NCI-H510A treated with DMSO at 0.1 percent for 48 hours (cell line): ENCODE results near the gene PMM2.
"Not testable (repeated sequence)": the region's sequence is repeated elsewhere in the genome, so short reads cannot be mapped to it uniquely, and the experiment has no call there.

Experiments
- DNase-seq: peaks from one replicate; lab custom pipeline; 2025; lab: John Stamatoyannopoulos, UW

Gene PMM2

DNA sequence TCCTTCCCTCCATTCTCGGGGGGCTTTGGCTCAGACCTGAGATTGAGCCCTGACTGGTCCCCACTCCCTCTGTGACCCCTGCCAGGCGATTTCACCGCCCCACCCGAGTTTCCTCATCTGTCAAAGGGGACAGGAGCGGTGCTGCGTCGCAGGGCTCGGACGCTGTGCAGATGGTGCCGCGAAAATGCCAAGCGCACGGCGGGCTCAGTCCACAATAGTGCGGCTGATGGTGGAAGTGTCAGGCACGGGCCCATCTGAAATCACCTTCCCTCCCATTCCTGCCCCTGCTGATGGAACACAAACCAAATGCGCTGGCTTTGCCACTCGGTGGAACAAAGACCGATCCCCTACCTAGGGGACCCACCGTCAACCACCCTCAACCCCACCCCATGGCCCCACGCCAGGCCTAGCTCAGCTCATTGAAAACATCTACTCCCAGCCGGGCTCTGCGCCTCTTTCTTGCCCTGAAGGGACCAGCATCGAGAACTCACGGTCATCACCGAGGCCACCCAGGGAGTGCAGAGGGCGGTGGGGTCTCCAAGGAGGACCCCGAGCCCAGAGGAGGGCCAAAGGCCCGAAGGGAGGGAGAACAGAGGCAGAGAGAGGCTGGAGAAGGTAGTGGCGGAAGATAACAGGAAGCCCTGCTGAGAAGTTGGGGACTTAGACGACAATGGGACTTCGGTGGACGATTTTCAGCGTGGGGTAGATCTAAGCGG, 69.7 kb downstream of the PMM2 start:
- no peak for DNase-seq

DNA sequence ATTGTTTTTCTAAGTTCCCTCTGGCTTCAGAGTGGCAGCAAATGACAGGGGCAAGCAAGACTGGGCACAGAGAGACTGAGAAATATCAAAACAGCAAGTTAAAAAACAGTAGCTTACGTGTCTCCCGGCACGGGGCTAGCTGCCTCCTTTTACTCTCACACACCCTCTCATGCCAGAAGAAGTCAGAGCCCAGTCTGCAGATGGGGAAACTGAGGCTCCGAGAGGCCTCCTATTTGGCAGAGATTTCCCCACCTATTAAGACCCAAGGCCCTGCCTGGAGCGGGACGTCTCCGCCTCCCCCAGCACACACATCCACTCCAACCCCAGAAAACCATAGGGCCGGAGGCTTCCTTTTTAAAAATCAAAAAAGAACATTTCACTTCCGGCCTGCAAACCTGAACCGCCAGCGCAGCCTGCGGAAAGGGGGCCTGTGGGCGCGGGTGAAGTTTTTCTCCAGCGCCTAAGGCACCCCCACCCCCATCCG, 70.3 kb downstream of the PMM2 start:
- DNase-seq = no peak

DNA sequence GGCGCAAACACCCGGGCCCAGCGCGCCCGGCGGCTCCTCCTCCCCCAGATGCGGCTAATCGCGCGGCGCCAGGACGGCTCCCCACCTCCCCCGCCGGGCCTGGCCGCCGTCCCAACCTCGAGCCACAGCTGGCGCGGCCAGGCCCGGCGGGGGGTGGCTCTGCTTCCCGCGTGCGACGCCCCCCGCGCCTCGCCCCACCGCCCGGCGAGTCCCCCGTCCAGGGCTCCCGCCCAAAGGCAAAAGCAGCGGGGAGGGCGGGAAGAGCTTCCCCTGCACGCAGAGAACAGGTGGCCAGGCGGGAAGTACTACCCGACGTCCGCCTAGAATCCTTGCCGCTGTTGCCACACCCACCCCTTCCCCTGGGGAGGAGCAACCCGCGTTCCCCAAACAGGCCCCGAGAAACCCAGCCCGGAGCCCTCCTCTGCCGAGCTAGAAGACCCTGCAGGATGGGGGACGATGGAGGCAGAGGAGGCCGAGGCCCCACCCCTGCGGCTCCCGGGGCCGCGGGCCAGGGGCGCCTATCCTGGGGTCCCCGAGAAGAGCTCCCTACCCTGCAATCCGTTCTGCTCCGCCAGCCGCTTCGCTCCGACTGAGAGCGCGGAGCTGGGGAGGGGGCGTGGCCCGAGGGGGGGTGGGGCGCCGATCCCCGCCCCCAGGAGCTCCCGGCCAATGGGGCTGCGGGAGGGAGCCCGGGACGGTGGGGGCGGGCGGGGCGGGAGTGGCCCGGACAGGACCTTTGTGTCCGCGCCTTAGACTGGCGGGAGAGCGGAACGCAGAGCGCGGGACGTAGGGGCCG, 71.0 kb downstream of the PMM2 start, which contains the start of gene CARHSP1:
CARHSP1 (minus strand) TSS at position 591 of the 796 bp plus-strand sequence. CDS start 9,678 bp downstream, outside the sequence.
- peak; percentile 73 for DNase-seq

DNA sequence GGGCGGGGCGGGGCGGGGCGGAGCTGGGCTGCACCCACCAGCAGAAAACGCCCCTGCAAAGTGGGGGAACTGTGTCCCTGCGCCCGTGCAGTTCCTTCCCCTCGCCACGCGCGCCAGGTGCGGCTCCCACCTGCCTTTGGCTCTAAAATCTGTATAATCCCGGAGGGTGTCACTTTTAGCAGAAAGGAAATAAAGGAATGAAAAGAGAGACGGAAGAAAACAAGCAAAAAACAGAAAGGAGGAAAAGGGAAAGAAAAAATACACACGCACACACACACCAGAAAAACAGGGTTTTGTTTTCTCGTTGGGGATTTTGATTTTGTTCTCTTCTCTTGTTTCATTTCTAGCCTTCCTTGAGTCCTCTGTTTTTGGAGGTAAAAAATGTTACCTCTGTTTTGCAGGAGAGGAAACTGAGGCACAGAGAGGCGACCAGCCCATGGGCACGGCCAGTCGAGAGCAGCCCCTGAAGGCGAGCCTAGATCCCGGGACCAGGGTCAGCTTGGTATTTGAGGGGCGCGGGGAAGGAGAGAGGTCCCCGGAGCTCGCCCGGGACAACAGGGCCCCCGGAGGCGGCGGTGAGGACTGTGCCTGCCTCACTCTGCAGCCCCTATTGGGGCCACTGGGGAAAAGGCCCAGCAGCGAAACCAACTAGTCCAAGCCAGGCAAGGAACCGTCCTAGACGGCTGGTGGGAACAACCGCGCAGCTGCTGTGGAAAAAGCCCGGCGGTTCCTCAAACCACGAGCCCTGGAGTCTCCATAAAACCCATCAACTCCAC, 71.8 kb downstream of the PMM2 start:
- no peak for DNase-seq

DNA sequence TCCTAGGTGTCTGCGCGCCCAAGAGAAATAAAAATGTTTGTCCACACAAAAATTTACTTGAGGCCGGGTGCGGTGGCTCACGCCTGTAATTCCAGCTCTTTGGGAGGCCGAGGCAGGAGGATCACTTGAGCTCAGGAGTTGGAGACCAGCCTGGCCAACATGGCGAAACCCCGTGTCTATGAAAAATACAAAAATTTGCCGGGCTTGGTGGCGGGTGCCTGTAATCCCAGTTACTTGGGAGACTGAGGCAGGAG, 72.3 kb downstream of the PMM2 start:
- DNase-seq = not testable (repeated sequence)

DNA sequence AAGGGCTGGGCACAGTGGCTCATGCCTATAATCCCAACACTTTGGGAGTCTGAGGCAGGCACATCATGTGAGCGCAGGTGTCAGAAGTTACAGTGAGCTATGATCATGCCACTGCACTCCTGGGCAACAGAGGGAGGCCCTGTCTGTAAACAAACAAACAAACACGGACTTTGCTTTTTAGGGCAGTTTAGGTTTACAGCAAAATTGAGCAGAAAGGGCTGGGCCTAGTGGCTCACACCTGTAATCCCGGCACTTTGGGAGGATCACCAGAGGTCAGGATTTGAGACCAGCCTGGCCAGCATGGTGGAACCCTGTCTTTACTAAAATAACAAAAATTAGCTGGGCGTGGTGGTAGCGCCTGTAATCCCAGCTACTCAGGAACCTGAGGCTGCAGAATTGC, 74.4 kb downstream of the PMM2 start:
- no peak for DNase-seq

DNA sequence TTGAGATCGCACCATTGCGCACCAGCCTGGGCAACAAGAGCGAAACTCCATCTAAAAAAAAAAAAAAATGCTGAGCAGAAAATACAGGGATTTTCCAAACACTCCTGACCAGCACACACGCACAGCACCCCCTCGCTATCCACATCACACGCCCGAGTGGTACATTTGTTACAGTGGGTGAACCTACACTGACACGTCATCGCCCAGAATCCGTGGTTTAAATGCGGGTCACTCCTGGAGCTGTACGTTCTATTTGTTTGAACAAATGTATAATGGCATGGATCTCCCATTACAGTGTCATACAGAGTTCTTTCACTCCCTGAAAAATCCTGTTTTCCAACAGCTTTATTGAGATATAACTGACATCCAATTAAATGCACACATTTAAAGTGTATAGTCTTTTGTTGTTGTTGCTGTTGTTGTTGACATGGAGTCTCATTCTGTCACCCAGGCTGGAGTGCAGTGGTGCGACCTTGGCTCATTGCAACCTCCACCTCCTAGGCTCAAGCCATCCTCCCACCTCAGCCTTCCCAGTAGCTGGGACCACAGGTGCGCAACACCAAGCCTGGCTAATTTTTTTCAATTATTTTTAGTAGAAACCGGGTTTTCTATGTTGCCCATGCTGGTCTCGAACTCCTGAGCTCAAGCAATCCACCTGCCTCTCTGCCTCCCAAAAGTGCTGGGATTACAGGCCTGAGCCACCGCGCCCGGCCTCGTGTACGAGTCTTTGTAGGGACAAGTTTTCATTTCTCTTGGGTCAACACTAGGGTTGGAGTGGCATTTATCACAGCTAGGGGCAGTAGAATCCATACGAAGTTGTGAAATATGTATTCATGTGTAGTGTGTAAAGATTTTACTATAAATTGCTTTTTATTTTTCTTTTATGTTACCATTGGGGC, 75.6 kb downstream of the PMM2 start:
- no peak for DNase-seq

DNA sequence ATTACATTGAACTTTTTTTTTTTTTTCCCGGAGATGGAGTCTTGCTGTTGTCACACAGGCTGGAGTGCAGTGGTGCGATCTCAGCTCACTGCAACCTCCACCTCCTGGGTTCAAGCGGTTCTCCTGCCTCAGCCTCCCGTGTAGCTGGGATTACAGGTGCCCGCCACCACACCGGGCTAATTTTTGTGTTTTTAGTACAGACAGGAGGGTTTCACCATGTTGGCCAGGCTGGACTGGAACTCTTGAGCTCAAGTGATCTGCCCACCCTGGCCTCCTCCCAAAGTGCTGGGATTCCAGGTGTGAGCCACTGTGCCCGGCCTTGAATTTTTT, 76.2 kb downstream of the PMM2 start:
- DNase-seq = not testable (repeated sequence)

DNA sequence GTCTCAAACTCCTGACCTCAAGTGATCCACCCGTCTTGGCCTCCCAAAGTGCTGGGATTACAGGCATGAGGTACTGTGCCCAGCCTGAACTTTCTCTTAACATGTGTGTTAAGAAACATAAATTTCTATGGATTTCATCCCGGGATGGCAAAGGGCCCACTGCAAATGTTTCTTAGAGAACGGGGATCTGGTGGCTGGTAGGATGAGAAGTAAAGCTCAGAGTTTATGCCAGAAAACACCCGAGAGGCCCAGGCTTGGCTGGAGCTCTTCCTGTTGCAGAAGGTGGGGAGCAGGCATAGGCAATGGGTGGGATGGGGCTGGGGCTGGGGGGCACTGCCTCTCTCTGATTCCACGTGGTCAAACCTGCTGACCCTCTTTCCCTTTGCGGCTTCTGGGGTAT, 76.7 kb downstream of the PMM2 start:
- DNase-seq = no peak

DNA sequence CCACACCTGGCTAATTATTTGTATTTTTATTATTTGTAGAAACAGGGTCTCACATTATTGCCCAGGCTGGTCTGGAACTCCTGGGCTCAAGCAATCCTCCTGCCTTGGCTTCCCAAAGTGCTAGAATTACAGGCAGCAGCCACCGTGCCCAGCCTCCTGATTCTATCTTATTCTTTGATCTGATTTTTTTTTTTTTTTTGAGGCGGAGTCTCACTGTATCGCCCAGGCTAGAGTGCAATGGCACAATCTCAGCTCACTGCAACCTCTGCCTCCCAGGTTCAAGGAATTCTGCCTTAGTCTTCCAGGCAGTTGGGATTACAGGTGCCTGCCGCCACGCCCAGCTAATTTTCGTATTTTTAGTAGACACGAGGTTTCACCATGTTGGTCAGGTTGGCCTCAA, 77.7 kb downstream of the PMM2 start:
- not testable (repeated sequence) for DNase-seq

DNA sequence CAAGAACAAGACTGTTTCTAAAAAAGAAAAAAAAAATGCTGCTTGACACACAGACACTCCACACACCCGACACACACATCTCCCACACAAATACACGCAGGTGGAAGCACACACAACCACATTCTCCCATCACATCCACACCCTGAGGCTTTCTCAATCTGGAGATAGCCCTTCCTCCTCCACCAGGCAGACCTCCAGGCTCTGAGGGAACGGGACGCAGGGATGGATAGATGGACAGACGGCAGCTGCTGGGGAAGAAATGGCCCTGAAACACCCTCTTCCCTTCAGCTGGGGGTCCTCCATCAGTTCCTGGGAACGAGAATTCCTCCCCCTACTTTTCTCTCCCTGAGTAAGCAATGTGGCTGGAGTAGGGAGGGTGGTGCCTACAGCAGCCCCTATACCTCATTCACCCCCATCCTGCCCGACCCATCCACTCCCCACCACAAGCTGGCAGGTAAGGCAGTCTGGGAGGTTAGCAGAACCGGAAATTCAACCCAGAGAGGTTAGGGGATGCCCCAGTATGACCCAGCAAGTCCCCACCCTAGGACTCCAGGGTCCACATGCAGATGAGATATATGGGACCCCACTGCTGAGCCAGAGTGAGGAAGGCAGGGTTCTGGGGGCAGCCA, 80.4 kb downstream of the PMM2 start:
- DNase-seq = no peak

DNA sequence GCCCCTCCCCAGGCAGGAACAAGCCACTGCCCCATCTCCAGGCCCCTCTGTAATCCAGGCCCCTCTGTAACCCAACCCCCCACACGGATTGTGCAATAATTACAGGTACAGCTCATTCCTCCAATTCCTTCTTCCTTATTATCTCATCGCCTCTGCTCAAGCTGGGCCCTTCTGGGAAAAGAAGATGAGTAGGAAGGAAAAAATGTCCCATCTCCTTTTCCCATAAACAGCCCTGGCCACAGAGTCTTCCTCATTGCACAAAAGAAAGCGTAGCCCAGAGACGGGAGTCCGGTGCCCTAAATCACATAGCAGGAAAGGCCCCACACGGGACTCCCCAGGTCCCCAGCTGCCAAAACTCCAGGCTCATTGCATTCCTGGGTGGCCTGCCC, 80.9 kb downstream of the PMM2 start:
- DNase-seq = no peak

DNA sequence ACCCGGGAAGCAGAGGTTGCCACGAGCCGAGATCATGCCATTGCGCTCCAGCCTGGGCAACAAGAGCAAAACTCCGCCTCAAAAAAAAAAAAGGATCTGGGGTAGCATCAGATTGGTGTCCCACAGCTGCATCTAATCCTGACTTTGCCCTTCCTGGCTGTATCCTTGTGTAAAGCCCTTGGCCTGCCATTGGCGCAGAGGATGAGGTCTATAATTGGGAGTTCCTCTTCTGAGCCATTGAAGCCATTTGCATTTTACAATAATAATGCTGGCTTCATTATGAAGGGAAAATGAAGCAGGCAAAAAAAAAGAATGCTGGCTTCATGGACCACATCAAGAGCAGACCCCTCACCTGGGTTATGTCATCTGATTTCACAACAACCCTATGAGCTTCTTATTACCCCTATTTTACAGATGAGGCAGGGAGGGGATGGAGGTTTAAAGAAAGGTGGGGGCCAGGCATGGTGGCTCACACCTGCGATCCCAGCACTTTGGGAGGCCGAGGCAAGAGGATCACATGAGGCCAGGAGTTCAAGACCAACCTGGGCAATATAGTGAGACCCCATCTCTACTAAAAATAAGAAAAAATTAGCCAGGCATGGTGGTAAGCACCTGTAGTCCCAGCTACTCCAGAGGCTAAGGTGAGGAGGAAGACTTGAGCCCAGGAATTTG, 83.3 kb downstream of the PMM2 start:
- DNase-seq = no peak

DNA sequence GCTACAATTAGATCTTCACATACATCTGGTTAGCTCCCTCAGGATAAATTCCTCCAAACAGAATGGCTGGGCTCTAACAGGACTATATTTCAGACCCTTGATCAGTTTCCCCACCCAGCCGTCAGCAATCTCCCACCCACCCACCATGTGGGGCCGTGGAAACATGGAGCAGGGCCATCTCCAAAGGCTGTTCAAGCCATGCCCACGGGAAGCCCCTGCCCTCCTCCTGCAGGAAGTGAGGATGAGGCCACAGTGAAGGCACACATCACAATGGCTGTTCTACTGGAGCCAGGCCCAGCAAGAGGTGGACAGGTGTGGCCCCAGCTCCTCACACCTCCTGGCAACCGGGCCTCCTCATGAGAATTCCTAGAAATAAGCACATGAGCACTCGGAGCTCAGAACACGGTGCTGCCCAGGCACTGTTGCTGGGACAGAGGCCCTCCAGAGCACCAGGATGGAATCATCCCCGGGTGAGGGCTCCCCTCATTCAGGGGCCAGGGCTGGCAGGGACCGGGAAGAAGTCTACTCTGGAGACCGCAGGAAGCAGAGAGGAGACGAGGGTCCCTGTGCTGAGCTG, 84.5 kb downstream of the PMM2 start, which contains the start of gene LITAFD:
LITAFD (plus strand) TSS at position 311 of the 577 bp plus-strand sequence. CDS start 2,005 bp downstream, outside the sequence.
- no peak for DNase-seq

DNA sequence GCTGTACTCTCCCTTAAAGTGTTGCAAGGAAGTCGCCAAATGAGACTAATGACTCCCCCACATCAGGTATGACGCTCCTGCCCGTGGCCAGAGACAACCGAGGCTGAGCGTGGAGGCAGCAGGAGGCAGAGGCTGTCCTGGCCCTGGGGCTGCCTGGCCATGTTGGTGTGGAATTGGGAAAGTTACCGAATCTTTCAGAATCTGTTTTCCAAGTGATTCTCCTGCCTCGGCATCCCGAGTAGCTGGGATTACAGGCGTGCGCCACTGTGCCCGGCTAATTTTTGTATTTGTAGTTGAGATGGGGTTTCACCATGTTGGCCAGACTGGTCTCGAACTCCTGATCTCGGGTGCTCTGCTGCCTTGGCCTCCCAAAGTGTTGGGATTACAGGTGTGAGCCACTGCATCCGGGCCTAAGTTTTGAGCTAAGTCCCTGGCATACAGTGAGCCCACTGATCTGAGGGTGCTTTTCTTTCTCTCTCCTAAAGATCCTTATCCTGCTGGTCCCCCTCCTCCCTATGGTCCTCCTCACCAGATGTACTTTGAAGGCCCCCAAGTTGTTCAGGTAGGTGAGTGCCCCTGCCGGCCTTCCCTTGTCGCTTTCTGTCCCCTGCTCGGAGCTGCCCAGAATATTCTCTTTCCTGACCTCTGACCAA, 85.2 kb downstream of the PMM2 start:
- DNase-seq = no peak

DNA sequence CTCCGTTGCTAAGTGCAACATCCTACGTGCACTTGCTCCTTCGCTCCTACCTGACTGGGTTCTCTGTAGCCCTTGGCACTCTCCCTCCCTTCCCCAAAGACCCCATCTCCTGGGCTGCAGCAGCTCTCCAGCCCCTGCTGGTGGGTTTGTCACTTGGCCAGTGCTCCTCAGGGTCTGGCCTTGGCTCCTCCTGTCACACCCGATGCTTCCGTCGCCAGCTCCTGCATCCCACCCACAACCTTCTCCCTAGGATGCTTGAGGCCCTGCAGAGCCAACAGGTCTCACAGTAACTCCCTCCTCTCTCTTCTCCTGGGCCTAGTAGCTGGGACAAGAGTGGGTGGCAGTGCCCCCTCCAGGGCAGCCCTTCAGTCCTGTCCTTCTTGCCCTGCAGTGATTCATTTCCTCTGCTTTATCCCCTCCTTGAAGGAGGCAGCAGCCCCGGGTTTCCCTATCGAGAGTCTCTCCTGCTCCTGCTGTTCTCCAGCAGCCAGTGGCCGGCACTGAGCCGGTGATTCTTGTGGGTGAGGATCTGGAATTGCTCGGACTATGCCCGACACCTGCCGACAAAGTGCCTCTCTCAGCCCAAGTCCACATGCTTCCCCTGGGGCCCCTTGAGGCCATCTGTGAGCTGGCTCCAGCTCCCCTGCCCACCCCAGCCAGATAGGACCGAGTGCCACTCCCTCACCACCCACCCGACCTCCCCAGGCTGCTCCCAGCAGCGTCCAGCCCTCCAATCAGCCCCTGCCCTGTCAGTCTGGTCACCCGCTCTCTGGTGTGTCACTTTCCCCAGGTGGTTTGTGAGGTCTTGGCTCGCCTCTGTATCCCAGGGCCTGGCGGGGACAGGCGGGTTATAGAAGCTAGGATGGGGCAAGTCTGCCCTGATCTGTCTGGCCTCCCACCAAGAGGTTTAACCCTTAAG, 88.3 kb downstream of the PMM2 start:
- DNase-seq = no peak

DNA sequence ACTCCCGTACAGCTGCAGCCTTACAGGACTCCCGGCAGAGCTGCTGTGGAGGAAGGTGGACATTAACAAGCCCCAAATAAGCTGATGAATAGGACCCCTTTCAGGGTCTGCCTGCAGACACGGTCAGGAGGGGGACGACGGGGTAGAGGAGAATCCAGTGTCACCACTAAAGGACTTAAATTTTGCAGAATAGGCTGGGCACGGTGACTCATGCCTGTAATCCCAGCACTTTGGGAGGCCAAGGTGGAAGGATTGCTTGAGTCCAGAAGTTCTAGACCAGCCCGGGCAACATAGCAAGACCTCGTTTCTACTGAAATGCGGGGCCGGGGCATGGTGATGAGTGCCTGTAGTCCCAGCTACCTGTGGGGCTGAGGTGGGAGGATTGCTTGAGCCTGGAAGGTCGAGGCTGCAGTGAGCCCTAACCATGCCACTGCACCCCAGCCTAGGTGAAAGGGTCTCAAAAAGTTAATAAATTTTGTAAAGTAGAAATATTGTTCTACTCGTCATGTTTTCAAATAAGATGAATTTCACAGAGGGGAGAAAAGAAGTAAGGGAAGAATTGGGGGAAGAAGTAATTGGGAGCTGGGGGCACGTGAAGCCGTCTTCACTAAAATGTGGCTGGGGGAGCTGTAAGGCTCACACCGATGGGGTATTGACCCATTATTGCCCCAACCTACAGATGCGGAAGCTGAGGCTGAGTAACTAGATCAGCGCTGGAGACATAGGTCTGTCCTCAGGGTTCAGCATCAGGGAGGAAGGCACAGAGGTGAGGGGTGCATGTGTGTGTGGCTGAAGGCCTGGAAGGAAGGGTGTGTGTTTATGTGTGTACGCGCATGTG, 89.2 kb downstream of the PMM2 start:
- no peak for DNase-seq

DNA sequence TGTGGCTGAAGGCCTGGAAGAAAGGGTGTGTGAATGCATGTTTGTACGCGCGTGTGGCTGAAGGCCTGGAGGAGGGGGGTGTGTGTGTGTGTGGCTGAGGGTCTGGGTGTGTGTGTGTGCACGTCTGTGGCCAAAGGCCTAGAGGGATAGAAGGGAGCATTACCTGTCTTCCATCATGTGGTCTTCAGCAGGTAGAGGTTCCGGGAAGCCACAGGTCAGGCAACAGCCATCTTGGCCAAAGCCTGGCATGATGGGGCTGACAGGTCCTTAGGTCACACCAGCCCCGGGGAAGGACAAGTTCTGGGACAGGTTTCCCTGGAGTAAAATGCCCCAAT, 89.8 kb downstream of the PMM2 start:
- DNase-seq = no peak
